Daoy (cell line): ENCODE data around the gene TSG101. TPM values are rescaled to one million over a fixed set of nuclear protein-coding genes. Genes with fewer than 3 reads are reported as not detected.

Experiments used
- DNase-seq: peaks from one replicate; pipeline ENCODE4 v3.0.0-alpha.2; 2015; ENCODE audit warnings: low read depth
- total RNA-seq: library from RNA; depleted of rRNA; stranded (reverse); fragments of >200 nt; shearing (Covaris generic); gene quantifications from 2 replicates; pipeline ENCODE4 v1.2.3, GENCODE V29; 2014

TSG101 gene
- total RNA-seq, 1 experiment from 2014 or later: 111 TPM

DNA sequence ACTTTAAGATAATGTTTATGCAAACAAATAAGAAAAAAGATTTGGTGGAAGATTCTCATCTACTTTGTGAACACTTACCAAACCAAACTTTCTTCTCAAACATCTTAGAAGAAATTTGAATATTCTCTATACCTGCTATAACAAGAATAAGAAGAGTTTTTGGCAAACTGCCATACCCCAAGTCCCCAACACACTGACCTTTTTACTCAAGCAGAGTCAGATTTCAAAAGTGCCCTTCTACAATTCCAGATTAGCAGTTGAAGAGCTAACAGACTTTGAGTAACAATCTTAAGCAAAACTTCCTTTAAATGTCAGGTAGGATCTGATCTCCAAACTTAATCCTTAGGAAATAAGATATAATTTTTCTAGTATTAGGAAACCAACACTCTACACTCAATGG is 33.9 kb downstream of the TSG101 start:
- no peak for DNase-seq

DNA sequence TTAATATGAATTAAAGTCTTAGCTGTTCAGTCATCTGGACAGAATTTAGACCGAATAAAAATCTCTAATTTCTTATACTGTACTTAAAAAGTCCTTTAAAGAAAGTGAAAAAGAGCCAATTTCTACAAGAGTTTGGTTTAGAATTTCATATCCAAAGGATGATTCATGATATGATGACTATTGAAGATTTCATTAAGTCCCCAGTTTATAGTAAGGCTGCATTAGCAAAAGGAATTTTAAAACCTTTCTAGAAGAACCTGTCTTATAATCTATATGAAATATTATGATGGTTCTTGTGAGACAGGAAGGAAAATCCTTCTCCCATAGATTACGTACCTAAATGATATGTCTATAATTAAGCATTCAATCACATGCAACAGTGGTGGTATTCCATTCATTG is 34.8 kb downstream of the TSG101 start:
- no peak for DNase-seq

DNA sequence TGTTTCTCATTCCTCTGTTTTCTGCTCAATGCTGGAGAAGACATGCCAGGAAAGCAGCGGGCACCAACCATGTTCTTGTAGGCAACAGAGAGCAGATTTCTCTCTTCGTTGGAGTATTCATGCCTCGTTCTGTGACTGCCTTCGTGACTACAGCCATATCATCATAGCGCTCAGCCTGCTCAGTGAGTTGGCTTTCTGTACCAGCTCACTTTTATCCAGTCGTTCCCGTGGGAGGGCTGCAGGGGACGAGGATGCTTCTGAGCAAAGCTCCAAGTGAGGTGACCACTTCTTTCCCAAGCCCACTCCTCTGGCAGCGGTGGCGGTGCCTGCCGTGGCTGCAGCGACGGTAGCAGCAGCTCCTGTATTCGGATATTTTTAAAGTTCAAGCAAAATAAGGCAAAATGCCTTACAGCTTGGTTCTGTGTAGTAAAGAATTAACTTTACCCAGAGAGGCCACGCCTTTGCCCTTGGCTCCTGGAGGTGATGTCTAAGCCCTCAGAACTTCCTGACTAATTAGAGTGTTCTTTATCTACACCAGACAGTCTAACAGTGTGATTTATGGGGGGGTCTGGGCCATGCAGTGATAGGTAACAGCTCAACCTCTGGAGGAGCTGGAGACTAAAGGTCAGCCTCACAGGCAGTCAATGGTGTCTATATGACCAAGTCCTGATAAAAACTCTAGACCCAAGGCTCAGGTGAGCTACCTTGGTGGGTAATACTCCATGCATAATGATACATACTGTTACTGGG is 35.8 kb downstream of the TSG101 start:
- DNase-seq: no peak

DNA sequence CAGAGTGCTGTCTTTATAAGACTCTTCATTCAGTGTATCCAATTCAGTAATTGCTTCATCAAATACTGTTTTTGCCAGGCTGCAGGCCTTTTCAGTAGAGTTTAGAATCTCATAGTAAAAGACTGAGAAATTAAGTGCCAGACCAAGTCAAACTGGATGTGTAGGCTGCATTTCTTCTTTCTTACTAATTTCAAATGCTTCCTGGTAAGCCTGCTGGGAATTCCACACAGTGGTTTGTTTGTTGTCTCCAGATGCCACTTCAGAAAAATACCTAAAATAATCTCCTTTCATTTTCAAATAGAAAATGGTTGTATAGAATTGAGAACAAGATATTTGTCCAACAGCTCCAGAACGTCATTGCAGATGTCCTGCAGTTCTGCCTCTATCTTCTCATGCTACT is 36.4 kb downstream of the TSG101 start:
- no peak for DNase-seq

DNA sequence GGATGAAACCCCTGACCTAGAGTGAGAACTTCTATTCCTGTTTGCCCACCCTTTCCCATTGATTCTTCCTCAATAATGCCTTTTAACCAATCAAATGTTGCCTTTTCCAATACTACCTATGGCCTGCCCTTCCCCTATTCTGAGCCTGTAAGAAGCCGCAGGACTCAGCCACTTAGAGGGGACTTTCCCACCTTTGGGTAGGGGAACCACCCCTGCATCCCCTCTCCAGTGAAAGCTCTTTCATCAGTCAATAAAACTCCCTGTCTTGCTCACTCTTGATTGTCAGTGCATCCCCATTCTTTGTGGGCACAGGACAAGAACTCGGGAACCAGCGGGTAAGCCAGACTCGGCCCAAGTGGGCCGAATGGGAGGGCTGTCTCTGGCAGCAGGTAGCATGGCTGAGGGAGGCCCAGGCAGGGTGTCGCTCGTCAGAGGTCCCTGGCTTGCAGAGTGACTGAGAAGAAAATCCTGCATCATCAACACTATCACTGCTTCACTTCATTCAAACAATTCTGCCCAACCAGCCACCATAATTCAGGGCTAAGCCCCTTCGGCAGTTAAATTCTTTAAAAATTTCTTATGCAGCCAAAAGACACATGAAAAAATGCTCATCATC is 40.7 kb downstream of the TSG101 start:
- no peak for DNase-seq

DNA sequence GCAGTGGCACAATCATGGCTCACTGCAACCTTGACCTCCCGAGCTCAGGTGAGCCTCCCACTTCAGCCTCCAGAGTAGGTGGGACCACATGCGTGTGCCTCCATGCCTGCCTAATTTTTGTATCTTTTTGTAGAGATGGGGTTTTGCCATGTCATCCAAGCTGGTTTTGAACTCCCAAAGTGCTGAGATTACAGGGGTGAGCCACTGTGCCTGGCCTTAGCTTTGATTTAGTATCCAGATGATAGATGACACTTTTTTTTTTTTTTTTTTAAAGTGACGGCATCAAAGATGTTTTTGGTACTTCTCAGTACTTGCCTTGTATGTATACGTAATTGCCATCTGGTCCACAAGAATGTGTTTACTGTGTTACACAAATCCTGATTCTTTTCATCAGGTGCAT is 47.7 kb downstream of the TSG101 start:
- DNase-seq: no peak

DNA sequence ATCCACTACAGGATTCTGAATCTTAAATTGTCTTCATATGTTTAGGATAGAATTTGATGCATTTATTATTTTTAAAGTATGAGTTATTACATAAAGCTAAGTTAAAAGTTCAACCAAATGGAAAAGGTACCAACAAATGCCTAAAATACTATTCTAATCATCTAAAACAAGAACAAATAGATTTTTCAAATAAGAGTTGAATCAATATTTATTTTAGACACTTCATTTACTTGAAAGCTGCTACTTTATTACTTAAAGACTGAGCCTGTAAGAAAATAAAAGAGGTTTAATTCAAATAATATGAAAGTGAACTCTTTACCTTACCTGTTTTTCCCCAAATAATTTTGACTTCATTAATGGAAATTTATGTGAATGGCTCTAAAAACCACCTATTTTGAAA is 54.2 kb downstream of the TSG101 start:
- DNase-seq: no peak

DNA sequence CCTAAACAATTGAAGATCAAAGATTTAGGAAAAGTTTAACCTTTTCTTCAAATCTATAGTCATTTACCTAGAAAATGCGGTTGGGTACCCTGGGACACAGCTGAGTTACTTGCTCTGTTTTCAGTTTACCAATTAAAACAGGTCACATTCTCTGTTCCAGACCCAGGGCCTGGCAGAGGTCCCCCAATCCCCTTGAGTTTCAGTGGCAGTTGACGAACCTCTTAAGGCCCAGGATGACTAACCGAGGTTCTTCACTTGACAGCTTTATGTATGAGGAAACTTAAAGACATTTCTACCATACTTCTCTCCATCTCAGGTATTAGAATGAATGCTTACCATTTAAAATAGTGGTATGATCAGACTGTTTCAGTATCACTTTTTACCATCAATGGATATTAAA is 54.7 kb downstream of the TSG101 start:
- DNase-seq: no peak

DNA sequence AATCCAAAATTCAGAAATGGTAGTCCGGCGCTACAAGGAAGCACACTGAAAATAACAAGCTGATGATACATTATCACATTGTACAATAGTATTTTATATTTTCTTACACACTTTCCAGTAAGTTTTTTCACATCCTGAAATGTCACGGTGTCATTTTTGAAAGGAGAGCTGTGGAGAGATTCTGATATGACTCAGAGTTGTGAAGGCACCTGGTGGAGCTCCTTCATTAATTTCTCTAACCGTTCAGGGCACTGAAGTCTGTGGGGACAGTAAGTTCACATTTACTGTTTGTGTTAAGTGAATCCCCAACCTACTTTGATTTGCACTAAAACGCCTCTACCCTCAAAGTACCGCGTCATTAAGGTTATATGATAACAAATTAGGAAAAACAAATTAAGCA is 57.8 kb downstream of the TSG101 start:
- no peak for DNase-seq

DNA sequence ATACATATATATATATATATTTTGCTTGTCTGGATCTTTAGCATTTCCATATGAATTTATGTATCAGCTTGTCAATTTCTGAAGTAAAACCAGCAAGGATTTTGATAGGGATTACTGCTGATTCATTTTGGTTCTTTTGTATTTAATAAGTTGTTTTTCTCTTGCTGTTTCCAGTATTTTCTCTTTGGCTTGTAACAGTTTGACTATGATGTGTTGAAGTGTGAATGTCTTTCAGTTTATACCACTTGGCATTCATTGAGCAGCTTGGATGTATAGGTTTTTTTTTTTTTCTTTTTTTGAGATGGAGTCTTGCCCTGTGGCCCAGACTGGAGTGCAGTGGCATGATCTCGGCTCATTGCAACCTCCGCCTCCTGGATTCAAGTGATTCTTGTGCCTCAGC is 58.7 kb downstream of the TSG101 start:
- DNase-seq: no peak

DNA sequence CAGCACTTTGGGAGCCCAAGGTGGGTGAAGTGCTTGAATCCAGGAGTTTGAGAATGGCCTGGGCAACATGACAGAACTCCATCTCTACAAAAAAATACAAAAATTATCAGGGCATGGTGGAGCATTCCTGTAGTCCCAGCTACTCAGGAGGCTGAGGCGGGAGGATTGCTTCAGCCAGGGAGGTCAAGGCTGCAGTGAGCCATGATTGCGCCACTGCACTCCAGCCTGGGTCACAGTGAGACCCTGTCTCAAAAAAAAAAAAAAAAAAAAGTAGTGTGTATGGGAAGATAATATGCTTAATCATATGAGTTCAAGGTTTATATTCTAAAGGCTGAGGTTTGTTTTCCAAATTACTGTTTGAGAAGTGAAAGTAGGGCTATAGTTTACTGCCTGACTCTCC is 60.3 kb downstream of the TSG101 start:
- DNase-seq: no peak

DNA sequence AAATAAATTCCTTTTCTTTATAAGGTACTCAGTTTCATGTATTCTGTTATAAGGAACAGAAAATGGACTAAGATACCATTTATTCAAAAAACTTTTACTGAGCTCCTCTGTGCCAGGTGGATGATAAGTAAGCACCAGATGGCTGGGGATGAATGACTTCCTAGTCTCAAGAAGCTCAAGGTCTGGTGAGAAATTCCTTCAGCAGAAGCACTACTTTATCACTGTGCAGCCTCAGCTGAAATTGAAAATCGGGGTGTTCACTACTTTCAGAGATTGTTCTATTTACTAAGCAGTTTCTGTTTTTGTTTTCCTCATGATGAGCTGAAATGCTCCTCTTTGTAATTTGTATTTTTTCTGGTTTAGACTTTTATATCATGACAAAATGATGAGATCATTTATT is 63.3 kb downstream of the TSG101 start:
- no peak for DNase-seq

DNA sequence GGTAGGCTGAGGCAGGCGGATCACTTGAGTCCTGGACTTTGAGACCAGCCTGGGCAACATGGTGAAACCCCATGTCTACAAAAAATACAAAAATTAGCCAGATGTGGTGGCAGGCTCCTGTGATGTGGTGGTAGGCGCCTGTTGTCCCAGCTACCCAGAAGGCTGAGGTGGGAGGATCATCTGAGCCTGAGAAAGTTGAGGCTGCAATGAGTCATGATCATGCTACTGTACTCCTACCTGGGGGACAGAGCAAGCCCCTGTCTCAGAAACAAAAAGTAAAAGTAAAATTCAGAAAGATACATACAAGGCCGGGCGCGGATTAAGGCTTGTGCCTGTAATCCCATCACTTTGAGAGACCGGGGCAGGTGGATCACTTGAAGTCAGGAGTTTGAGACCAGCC is 64.8 kb downstream of the TSG101 start:
- no peak for DNase-seq

DNA sequence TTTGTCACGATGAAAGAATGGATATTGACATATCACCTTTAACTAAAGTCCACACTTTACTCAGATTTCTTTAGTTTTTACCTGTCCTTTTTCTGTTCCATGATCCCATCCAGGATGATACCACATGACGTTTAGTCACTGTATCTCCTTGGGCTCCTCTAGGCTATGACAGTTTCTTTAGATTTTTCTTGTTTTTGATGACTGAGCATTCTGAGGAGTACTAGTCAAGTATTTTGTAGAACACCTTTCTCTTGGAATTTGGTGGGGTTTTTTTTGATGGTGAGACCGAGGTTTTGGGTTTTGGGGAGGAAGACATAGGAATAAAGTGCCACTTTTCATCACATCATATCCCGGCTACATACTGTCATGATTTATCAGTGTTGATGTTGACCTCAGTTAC is 67.1 kb downstream of the TSG101 start:
- DNase-seq: no peak

DNA sequence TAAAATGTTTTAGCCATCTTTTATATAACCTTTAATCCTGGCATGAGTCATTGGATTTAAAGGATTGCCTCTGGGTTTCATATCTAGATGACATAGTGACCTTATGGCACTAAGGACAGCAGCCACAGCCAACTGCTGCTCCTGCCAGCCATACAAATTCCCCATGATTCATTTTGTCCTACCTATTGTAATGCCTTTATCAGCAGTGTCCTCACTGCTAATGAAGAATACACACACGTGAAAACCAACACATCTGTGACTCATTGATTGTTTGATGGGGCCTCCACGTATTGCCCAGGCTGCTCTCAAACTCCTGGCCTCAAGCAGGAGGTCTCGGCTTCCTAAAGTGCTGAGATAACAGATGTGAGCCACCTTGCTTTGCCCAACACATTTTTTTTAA is 69.3 kb downstream of the TSG101 start:
- peak; percentile 9 for DNase-seq

DNA sequence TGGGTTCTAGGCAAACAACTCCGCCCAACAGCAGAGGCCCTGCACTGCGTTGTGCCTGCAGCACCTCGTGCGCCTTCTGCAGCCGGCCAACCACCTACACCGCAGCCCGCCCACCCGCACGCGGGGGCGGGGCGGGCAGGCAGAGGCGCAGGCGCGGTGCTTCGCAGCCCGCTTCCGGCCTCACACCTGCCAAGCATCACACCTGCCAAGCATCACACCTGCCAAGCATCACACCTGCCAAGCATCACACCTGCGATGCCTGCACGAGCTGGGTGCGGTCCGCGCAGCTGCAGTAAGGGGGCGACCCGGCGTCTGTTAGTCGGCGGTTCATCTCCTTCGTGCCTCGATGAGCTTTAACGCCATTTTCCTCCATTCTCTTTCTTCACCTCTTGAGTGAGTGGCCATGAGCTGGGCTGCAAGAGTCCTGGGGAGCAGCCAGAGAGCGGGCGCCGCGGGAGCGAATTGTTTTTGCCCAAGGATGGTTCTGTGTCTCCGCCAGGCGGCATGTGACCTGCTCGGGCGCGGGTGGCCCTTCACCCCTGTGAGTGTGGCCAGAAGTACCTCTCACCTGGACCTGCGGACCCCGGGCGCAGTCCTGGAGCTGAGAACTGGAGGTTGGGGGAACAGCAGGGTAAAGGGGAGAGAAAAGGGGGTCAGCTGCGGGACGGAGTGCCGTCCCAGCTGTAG is 70.9 kb downstream of the TSG101 start, which contains the start of gene LDHAL6A:
TSS of gene LDHAL6A (plus strand) at position 171 of the 687 bp plus-strand sequence. CDS start 825 bp downstream, outside the sequence.
- no peak for DNase-seq

DNA sequence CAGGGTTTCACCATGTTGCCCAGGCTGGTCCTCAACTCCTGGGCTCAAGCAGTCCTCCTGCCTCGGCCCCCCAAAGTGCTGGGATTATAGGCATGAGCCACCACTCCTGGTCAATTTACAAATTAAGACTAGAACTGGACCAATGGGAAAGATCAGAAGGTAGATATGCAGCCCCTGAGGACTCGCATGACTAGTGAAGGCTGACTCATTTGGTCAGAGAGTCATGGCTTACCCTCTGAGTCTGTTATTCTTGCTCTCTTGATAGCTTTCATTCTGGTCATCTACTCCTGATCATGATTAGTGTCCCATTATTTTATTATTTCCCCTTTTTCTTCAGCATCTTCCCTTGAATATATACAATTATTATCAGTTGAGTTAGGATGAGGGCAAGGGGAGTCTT is 73.8 kb downstream of the TSG101 start:
- DNase-seq: peak; percentile 44

DNA sequence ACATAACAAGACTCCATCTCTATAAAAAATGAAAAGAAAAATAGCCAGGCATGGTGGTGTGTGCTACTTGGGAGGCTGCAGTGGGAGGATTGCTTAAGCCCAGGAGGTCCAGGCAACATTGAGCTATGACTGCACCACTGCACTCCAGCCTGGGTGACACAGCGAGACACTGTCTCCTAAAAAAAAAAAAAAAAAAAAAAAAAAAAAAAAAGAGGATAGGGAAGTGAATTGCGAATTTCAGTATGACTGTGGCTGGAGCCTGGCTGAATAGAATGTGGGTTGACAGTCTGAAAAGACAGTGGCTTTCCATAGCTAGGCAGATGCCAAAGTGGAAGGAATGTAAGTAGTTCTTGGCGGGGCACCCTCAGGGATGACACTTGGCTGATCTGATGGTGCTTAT is 77.5 kb downstream of the TSG101 start:
- no peak for DNase-seq

DNA sequence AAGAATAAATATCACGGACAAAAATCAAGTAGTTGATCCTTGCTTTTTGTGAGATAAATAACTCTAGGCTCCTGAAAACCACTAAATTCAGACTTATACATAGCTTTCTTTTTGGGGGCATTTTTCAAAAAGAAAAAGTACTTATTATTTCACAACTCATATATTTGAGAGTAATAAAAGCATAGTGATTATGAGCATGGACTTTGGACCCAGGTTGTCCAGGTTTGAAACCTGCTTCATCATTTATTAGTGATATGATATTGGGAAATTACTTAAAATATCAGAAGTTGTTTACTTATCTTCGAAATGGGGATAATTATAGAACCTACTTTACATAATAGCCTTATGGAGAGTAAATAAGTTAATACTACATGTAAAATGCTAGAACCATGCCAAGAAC is 88.1 kb downstream of the TSG101 start:
- DNase-seq: no peak
